ENCODE data around the gene DLX5.

Gene DLX5

GRCh38 chr7:97006055-97006815 lies 18.4 kb downstream of the DLX5 start:
- H3K4me3 ChIP-seq (ENCODE audit: low read depth, low read length) = peak overlapping the region; percentile 37
- DNase-seq = peak; percentile 12
- no peaks in the 10 kb centered on the region for H3K36me3 ChIP-seq (replicated peaks)
- H3K27me3 ChIP-seq (replicated peaks) = peaks cover 93% of the 10 kb centered on the region
- in situ Hi-C loops (cut with HindIII; ENCODE audit: low pct_ligation_motif_present, low sequenced_read_pairs) = no loop called here
- no peak overlapping the region for H3K27ac ChIP-seq
- no peak for TF ChIP-seq CTCF (IDR thresholded peaks at IDR 0.05; ENCODE audit: low read depth, low read length, missing control alignments)

- no peak within 1 kb of the TSS for H3K27ac ChIP-seq
- DNase-seq = no peak
- H3K36me3 ChIP-seq (replicated peaks) = no peaks in the 10 kb centered on the region
- peak within 1 kb of the TSS; percentile 37 for H3K4me3 ChIP-seq (ENCODE audit: low read depth, low read length)
- no peak for TF ChIP-seq CTCF (IDR thresholded peaks at IDR 0.05; ENCODE audit: low read depth, low read length, missing control alignments)
- in situ Hi-C loops (cut with HindIII; ENCODE audit: low pct_ligation_motif_present, low sequenced_read_pairs) = no loop called here
- H3K27me3 ChIP-seq (replicated peaks) = peaks cover 95% of the 10 kb centered on the region
Measured at GRCh38 chr7:97005183-97006054, 19.2 kb downstream of the DLX5 start, which contains the start of gene DLX6. Gene DLX6 (plus strand): TSS chr7:97005553. CDS start chr7:97005978, 425 bp downstream.

- Histone ChIP-seq H3K27me3 (replicated peaks) (peaks cover 93% of the 10 kb centered on the region), H3K27ac (no peak overlapping the region), H3K4me3 (ENCODE audit: low read depth, low read length) (no peak overlapping the region), H3K36me3 (replicated peaks) (no peaks in the 10 kb centered on the region)
- no peak for TF ChIP-seq CTCF (IDR thresholded peaks at IDR 0.05; ENCODE audit: low read depth, low read length, missing control alignments)
- in situ Hi-C loops (cut with HindIII; ENCODE audit: low pct_ligation_motif_present, low sequenced_read_pairs) = no loop called here
- DNase-seq = no peak
Measured at GRCh38 chr7:97004247-97005182, 20.1 kb downstream of the DLX5 start.

GRCh38 chr7:97003262-97004246 lies 21.1 kb downstream of the DLX5 start:
- Histone ChIP-seq H3K4me3 (ENCODE audit: low read depth, low read length) (no peak overlapping the region), H3K27ac (no peak overlapping the region), H3K36me3 (replicated peaks) (no peaks in the 10 kb centered on the region), H3K27me3 (replicated peaks) (peaks cover 93% of the 10 kb centered on the region)
- in situ Hi-C loops (cut with HindIII; ENCODE audit: low pct_ligation_motif_present, low sequenced_read_pairs) = no loop called here
- TF ChIP-seq CTCF (IDR thresholded peaks at IDR 0.05; ENCODE audit: low read depth, low read length, missing control alignments) = no peak
- no peak for DNase-seq
